AG20443 (cell line): ENCODE data around the gene FXYD2.

Source experiments
- DNase-seq: peaks from one replicate; pipeline ENCODE4 v3.0.0; 2012; ENCODE audit warnings: low spot score, mixed read lengths

The FXYD2 gene

GRCh38 chr11:117796456-117796871, 28.1 kb downstream of the FXYD2 start:
- DNase-seq, result no peak

- no peak for DNase-seq
Measured at GRCh38 chr11:117795638-117796455, 28.7 kb downstream of the FXYD2 start.

GRCh38 chr11:117794772-117795629, 29.5 kb downstream of the FXYD2 start:
- DNase-seq, result no peak

GRCh38 chr11:117794135-117794534, 30.4 kb downstream of the FXYD2 start:
- no peak for DNase-seq

GRCh38 chr11:117793583-117793982, 31.0 kb downstream of the FXYD2 start:
- no peak for DNase-seq

- DNase-seq, result no peak
Measured at GRCh38 chr11:117792992-117793391, 31.6 kb downstream of the FXYD2 start.

- no peak for DNase-seq
Measured at GRCh38 chr11:117792241-117792640, 32.3 kb downstream of the FXYD2 start.

- DNase-seq, result no peak
Measured at GRCh38 chr11:117790279-117790678, 34.3 kb downstream of the FXYD2 start.

- no peak for DNase-seq
Measured at GRCh38 chr11:117789241-117789640, 35.3 kb downstream of the FXYD2 start.

GRCh38 chr11:117786135-117786870, 38.2 kb downstream of the FXYD2 start:
- DNase-seq, result no peak

- DNase-seq, result no peak
Measured at GRCh38 chr11:117782101-117782500, 42.4 kb downstream of the FXYD2 start.

GRCh38 chr11:117781627-117782026, 42.9 kb downstream of the FXYD2 start:
- no peak for DNase-seq

- DNase-seq, result no peak
Measured at GRCh38 chr11:117780456-117780855, 44.1 kb downstream of the FXYD2 start.

- no peak for DNase-seq
Measured at GRCh38 chr11:117774553-117774952, 50.0 kb downstream of the FXYD2 start.

- DNase-seq, result no peak
Measured at GRCh38 chr11:117772360-117772759, 52.2 kb downstream of the FXYD2 start.

GRCh38 chr11:117771841-117772240, 52.7 kb downstream of the FXYD2 start:
- DNase-seq, result no peak

- no peak for DNase-seq
Measured at GRCh38 chr11:117771197-117771596, 53.3 kb downstream of the FXYD2 start.

GRCh38 chr11:117770061-117770460, 54.5 kb downstream of the FXYD2 start:
- no peak for DNase-seq
